Measurements from ENCODE around the gene TTC16.

TTC16 gene

GRCh38 chr9:127723444-127723843, 7.6 kb downstream of the TTC16 start:
- DNase-seq (ENCODE audit: insufficient read length): no peak
- no peak for FAIRE-seq
- TF ChIP-seq POLR2AphosphoS5 (IDR thresholded peaks at IDR 0.05; ENCODE audit: low read depth, low read length): no peak
- no peak for TF ChIP-seq TAF1 (IDR thresholded peaks at IDR 0.05; ENCODE audit: borderline replicate concordance, low read depth, low read length)
- no peak for TF ChIP-seq POLR2A (IDR thresholded peaks at IDR 0.05; ENCODE audit: low read depth, low read length)

GRCh38 chr9:127724012-127724411, 8.1 kb downstream of the TTC16 start:
- DNase-seq (ENCODE audit: insufficient read length) (no peak), FAIRE-seq (no peak)
- TF ChIP-seq POLR2AphosphoS5 (IDR thresholded peaks at IDR 0.05; ENCODE audit: low read depth, low read length) (no peak), TAF1 (IDR thresholded peaks at IDR 0.05; ENCODE audit: borderline replicate concordance, low read depth, low read length) (no peak), POLR2A (IDR thresholded peaks at IDR 0.05; ENCODE audit: low read depth, low read length) (no peak)

GRCh38 chr9:127726871-127727270, 11.0 kb downstream of the TTC16 start:
- DNase-seq (ENCODE audit: insufficient read length) (no peak), FAIRE-seq (no peak)
- TF ChIP-seq POLR2A (IDR thresholded peaks at IDR 0.05; ENCODE audit: low read depth, low read length) (no peak), POLR2AphosphoS5 (IDR thresholded peaks at IDR 0.05; ENCODE audit: low read depth, low read length) (no peak), TAF1 (IDR thresholded peaks at IDR 0.05; ENCODE audit: borderline replicate concordance, low read depth, low read length) (no peak)

- no peak for FAIRE-seq
- no peak for TF ChIP-seq POLR2AphosphoS5 (IDR thresholded peaks at IDR 0.05; ENCODE audit: low read depth, low read length)
- no peak for TF ChIP-seq TAF1 (IDR thresholded peaks at IDR 0.05; ENCODE audit: borderline replicate concordance, low read depth, low read length)
- TF ChIP-seq POLR2A (IDR thresholded peaks at IDR 0.05; ENCODE audit: low read depth, low read length): no peak
- no peak for DNase-seq (ENCODE audit: insufficient read length)
Observed at GRCh38 chr9:127728808-127729207, 12.9 kb downstream of the TTC16 start.

GRCh38 chr9:127729522-127730256, 13.8 kb downstream of the TTC16 start:
- TF ChIP-seq POLR2AphosphoS5 (IDR thresholded peaks at IDR 0.05; ENCODE audit: low read depth, low read length) (no peak), POLR2A (IDR thresholded peaks at IDR 0.05; ENCODE audit: low read depth, low read length) (no peak), TAF1 (IDR thresholded peaks at IDR 0.05; ENCODE audit: borderline replicate concordance, low read depth, low read length) (no peak)
- DNase-seq (ENCODE audit: insufficient read length): no peak
- no peak for FAIRE-seq

- FAIRE-seq (no peak), DNase-seq (ENCODE audit: insufficient read length) (no peak)
Observed at GRCh38 chr9:127730262-127730661, 14.4 kb downstream of the TTC16 start.

GRCh38 chr9:127730799-127731410, 15.0 kb downstream of the TTC16 start:
- TF ChIP-seq POLR2AphosphoS5 (IDR thresholded peaks at IDR 0.05; ENCODE audit: low read depth, low read length) (no peak), TAF1 (IDR thresholded peaks at IDR 0.05; ENCODE audit: borderline replicate concordance, low read depth, low read length) (no peak)
- no peak for DNase-seq (ENCODE audit: insufficient read length)
- FAIRE-seq: no peak

More at GRCh38 chr9:127730262-127730661, 14.4 kb downstream of the TTC16 start:
- TF ChIP-seq TAF1 (IDR thresholded peaks at IDR 0.05; ENCODE audit: borderline replicate concordance, low read depth, low read length) (no peak), POLR2A (IDR thresholded peaks at IDR 0.05; ENCODE audit: low read depth, low read length) (no peak), POLR2AphosphoS5 (IDR thresholded peaks at IDR 0.05; ENCODE audit: low read depth, low read length) (no peak)

- no peak for DNase-seq (ENCODE audit: insufficient read length)
- no peak for FAIRE-seq
- TF ChIP-seq POLR2A (IDR thresholded peaks at IDR 0.05; ENCODE audit: low read depth, low read length) (no peak), TAF1 (IDR thresholded peaks at IDR 0.05; ENCODE audit: borderline replicate concordance, low read depth, low read length) (no peak), POLR2AphosphoS5 (IDR thresholded peaks at IDR 0.05; ENCODE audit: low read depth, low read length) (no peak)
Observed at GRCh38 chr9:127731938-127732337, 16.1 kb downstream of the TTC16 start.

GRCh38 chr9:127732444-127732843, 16.6 kb downstream of the TTC16 start:
- DNase-seq (ENCODE audit: insufficient read length): no peak
- FAIRE-seq: no peak
- no peak for TF ChIP-seq TAF1 (IDR thresholded peaks at IDR 0.05; ENCODE audit: borderline replicate concordance, low read depth, low read length)
- no peak for TF ChIP-seq POLR2A (IDR thresholded peaks at IDR 0.05; ENCODE audit: low read depth, low read length)
- TF ChIP-seq POLR2AphosphoS5 (IDR thresholded peaks at IDR 0.05; ENCODE audit: low read depth, low read length): no peak

- TF ChIP-seq POLR2A (IDR thresholded peaks at IDR 0.05; ENCODE audit: low read depth, low read length) (no peak), TAF1 (IDR thresholded peaks at IDR 0.05; ENCODE audit: borderline replicate concordance, low read depth, low read length) (no peak), POLR2AphosphoS5 (IDR thresholded peaks at IDR 0.05; ENCODE audit: low read depth, low read length) (no peak)
- DNase-seq (ENCODE audit: insufficient read length) (no peak), FAIRE-seq (no peak)
Observed at GRCh38 chr9:127733614-127734013, 17.7 kb downstream of the TTC16 start.

- no peak for DNase-seq (ENCODE audit: insufficient read length)
- TF ChIP-seq POLR2A (IDR thresholded peaks at IDR 0.05; ENCODE audit: low read depth, low read length): no peak
- no peak for TF ChIP-seq TAF1 (IDR thresholded peaks at IDR 0.05; ENCODE audit: borderline replicate concordance, low read depth, low read length)
- TF ChIP-seq POLR2AphosphoS5 (IDR thresholded peaks at IDR 0.05; ENCODE audit: low read depth, low read length): no peak
- no peak for FAIRE-seq
Observed at GRCh38 chr9:127734247-127734746, 18.4 kb downstream of the TTC16 start.

All from GM12892 (cell line).